ENCODE data around the gene TMTC4.

TMTC4 gene

DNA sequence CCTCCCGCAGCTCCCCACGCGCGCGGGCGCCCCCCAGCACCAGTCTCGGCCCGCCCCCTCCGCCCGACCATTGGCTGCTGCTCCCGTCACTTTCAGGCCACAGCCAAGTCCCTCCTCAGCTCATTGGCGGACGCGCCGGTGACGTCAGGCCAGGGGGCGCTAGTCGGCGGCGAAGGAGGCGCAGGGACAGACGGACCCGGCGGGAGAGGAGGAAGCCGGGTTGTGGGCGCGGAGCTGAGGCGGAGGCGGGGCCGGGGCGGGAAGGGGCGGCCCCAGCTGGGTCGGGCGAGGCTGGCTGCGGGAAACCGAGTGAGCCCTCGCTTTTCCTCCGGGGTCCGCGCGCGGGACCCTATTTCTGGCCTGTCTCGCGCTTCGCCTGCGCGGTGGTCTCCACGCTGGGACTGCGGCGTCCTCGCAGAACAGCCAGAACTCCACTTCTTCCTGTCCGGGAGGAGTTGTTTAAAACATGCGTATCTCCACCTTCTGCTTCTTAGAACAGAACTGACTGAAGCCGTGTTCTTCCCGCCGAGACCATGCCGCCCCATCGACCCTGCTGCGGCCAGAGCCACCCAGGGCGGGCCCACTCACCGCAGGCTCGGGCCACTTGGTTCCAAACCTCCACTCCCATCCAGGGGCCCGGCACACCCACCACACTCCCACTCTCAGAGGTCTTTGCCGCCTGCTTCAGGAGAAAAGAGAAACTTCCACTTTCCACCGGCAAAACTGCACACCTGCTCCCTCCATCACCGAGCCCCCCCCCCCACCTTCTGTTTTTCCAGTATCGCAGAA lies 471 bp upstream of the TMTC4 start:
- H3K4me3 ChIP-seq (ENCODE audit: low read depth, low read length) = peak overlapping the region; percentile 72

DNA sequence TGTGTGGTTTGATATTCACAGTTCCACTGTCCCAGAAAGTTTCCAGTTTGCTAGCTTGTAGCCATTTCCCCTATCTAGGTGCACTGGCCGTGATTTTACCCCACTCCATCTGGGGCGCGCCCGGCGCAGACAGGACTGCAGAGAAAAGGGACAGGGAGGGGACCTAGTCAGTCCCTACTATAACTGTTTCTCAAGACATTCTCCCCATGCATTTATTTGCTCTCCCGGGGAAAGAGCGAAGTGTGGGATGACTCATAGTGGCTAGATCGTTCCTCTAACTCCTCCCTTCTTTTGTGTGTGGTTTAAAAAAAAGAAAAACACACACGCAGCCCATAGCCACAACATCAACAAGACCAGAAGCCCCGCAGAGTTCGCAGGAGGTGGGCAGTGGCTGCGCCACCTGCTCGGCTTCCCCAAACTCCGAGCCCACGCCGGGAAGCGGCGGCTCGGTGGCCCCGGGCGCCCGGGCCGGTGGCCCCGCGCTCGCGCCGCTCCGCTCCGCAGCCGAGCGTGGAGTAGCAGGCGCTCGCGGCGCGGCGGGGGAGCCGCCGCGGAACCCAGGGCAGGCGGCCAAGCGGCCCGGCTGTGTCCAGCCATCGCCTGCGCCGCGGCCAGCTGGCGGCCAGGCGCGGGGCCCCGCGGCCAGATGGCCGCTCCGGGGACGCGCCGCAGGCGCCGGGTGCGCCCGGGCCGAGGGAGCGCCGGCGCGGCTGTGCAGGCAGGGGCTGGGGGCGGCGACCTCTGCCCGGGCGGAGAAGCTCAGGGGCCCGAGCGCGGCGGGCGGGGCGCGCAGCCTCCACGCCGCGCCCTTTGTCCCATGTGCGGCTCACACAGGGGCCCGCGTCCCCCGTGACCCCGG lies 653 bp downstream of the TMTC4 start:
- TF ChIP-seq, protein P1, sequence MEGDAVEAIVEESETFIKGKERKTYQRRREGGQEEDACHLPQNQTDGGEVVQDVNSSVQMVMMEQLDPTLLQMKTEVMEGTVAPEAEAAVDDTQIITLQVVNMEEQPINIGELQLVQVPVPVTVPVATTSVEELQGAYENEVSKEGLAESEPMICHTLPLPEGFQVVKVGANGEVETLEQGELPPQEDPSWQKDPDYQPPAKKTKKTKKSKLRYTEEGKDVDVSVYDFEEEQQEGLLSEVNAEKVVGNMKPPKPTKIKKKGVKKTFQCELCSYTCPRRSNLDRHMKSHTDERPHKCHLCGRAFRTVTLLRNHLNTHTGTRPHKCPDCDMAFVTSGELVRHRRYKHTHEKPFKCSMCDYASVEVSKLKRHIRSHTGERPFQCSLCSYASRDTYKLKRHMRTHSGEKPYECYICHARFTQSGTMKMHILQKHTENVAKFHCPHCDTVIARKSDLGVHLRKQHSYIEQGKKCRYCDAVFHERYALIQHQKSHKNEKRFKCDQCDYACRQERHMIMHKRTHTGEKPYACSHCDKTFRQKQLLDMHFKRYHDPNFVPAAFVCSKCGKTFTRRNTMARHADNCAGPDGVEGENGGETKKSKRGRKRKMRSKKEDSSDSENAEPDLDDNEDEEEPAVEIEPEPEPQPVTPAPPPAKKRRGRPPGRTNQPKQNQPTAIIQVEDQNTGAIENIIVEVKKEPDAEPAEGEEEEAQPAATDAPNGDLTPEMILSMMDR (IDR thresholded peaks at IDR 0.05; ENCODE audit: low read depth, low read length) = no peak
- peak overlapping the region; percentile 72 for H3K4me3 ChIP-seq (ENCODE audit: low read depth, low read length)

More for the DNA sequence above, 471 bp upstream of the TMTC4 start:
- TF ChIP-seq, protein P1 (IDR thresholded peaks at IDR 0.05; ENCODE audit: low read depth, low read length) = peak; percentile 19

- TF ChIP-seq, protein P1 (IDR thresholded peaks at IDR 0.05; ENCODE audit: low read depth, low read length) = no peak
- peak overlapping the region; percentile 72 for H3K4me3 ChIP-seq (ENCODE audit: low read depth, low read length)
These were observed 1.3 kb downstream of the TMTC4 start for GRCh38 chr13:100673376-100673712.

- H3K4me3 ChIP-seq (ENCODE audit: low read depth, low read length) = no peak overlapping the region
- TF ChIP-seq, protein P1 (IDR thresholded peaks at IDR 0.05; ENCODE audit: low read depth, low read length) = no peak
These were observed 3.0 kb downstream of the TMTC4 start for GRCh38 chr13:100671389-100672182.

DNA sequence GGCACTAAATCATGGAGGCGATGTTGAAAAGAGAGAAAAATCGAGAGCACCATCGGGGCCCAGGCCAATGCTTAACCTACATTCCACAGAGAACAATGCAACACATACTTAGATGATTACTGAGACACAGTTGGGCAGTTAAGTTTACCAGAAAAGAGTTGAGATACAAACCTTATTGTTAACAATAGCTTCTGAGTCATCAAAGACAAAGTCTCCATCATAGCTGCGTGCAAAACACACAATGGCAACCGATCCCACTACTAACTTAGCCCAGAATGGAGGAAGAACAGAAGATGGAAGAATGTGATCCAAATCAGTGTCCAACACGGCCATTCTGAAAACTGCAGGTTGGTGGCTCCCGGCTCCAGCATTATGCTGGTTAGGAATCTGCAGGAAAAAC lies 6.2 kb downstream of the TMTC4 start:
- TF ChIP-seq, protein P1 (IDR thresholded peaks at IDR 0.05; ENCODE audit: low read depth, low read length) = no peak
- H3K4me3 ChIP-seq (ENCODE audit: low read depth, low read length) = no peak overlapping the region

GRCh38 chr13:100667894-100668293 lies 6.7 kb downstream of the TMTC4 start:
- TF ChIP-seq, protein P1 (IDR thresholded peaks at IDR 0.05; ENCODE audit: low read depth, low read length) = no peak
- H3K4me3 ChIP-seq (ENCODE audit: low read depth, low read length) = no peak overlapping the region

Data from WI38 (cell line).